Keratinocyte (primary cell): Measurements from ENCODE around the gene TCP1. TPM values are rescaled to one million over a fixed set of nuclear protein-coding genes. Genes with fewer than 3 reads are reported as not detected.
A peak's percentile ranks its signal among the peaks of the same experiment; 100 is the strongest.

Experiments
- DNase-seq: peaks from one replicate; pipeline ENCODE4 v3.0.0-alpha.2; 2011; ENCODE audit warnings: low read depth, missing footprints, low spot score
- FAIRE-seq: peaks from 2 replicates; lab custom pipeline; 2011; peaks lifted over from hg19 to GRCh38; lab: Jason Lieb, UNC
- H2AFZ ChIP-seq: 2 replicates; pipeline ENCODE4 v1.6.0; 2012; ENCODE audit warnings: low read length, control low read depth, inconsistent platforms; ENCODE audit not compliant: control insufficient read depth
- H3K27ac ChIP-seq: 2 replicates; pipeline ENCODE4 v1.5.1; 2011; ENCODE audit warnings: low read length; ENCODE audit not compliant: control insufficient read depth, insufficient read depth
- H3K27me3 ChIP-seq: 3 replicates; pipeline ENCODE4 v1.6.0; 2011; ENCODE audit warnings: low read length; ENCODE audit not compliant: control insufficient read depth, insufficient read depth; ENCODE audit errors: extremely low read depth
- H3K36me3 ChIP-seq, 2 experiments: 2 replicates in 1 of 2; 3 replicates in 1 of 2; pipeline ENCODE4 v1.5.1; 2011; ENCODE audit warnings: low read length in 2 of 2, mild to moderate bottlenecking in 1 of 2; ENCODE audit not compliant: control insufficient read depth in 2 of 2, insufficient read depth in 2 of 2; ENCODE audit errors: extremely low read depth in 1 of 2
- H3K4me1 ChIP-seq: 3 replicates; pipeline ENCODE4 v1.5.1; 2011; ENCODE audit warnings: low read length; ENCODE audit not compliant: control insufficient read depth, insufficient read depth; ENCODE audit errors: extremely low read depth
- H3K4me2 ChIP-seq: 3 replicates; pipeline ENCODE4 v1.6.0; 2011; ENCODE audit warnings: low read depth, low read length; ENCODE audit not compliant: control insufficient read depth, insufficient read depth; ENCODE audit errors: extremely low read depth
- H3K4me3 ChIP-seq, 3 experiments: fragments of 200-600 bp in 1 of 3; sonication (generic) in 1 of 3; 2 replicates in 2 of 3; 3 replicates in 1 of 3; pipeline ENCODE4 v1.5.1; 2011 to 2016; ENCODE audit warnings: low read length in 3 of 3, mild to moderate bottlenecking in 3 of 3, control low read depth in 2 of 3, inconsistent platforms in 1 of 3, low read depth in 1 of 3, mixed read lengths in 1 of 3, mixed run types in 1 of 3, moderate library complexity in 1 of 3; ENCODE audit not compliant: control insufficient read depth in 2 of 3, insufficient read depth in 2 of 3; ENCODE audit errors: extremely low read depth in 1 of 3
- H3K79me2 ChIP-seq: 2 replicates; pipeline ENCODE4 v1.6.0; 2012; ENCODE audit warnings: low read length; ENCODE audit not compliant: control insufficient read depth, insufficient read depth
- H3K9ac ChIP-seq: 3 replicates; pipeline ENCODE4 v1.6.0; 2011; ENCODE audit warnings: low read length; ENCODE audit not compliant: control insufficient read depth, insufficient read depth; ENCODE audit errors: extremely low read depth
- H3K9me1 ChIP-seq: 3 replicates; pipeline ENCODE4 v1.6.0; 2011; ENCODE audit warnings: low read length; ENCODE audit not compliant: control insufficient read depth, insufficient read depth; ENCODE audit errors: extremely low read depth
- H3K9me3 ChIP-seq: 2 replicates; pipeline ENCODE4 v1.5.1; 2012; ENCODE audit warnings: low read depth, low read length; ENCODE audit not compliant: control insufficient read depth
- H4K20me1 ChIP-seq: 3 replicates; pipeline ENCODE4 v1.6.0; 2011; ENCODE audit warnings: low read length; ENCODE audit not compliant: control insufficient read depth, insufficient read depth; ENCODE audit errors: extremely low read depth
- EZH2 ChIP-seq: IDR thresholded peaks from one replicate; pipeline ENCODE4 v1.6.1; 2012; ENCODE audit warnings: inconsistent platforms, mild to moderate bottlenecking, low read length, moderate library complexity
- dilution Hi-C: fragments of 300-500 bp; cut with MboI; formaldehyde crosslinking; loops from one replicate; pipeline ENCODE4 v1.7.0; 2020; ENCODE audit warnings: low sequenced_read_pairs; ENCODE audit not compliant: extremely low pct_ligation_motif_present
- polyA plus RNA-seq, 5 experiments: library from polyadenylated mRNA; depleted of rRNA in 3 of 5; stranded (reverse) in 3 of 5; stranded (forward) in 1 of 5; unstranded in 1 of 5; fragments of >200 nt; gene quantifications; 1 replicate in 1 of 5; 2 replicates in 3 of 5; 3 replicates in 1 of 5; pipeline versions ENCODE4 v1.2.1 to v1.2.3, GENCODE V29; 2011 to 2012; ENCODE audit warnings: missing spikeins in 2 of 5, low read depth in 1 of 5, low replicate concordance in 1 of 5
- TF ChIP-seq, protein P1 (sequence below), 3 experiments: IDR thresholded peaks in 1 of 3; conservative IDR thresholded peaks in 1 of 3; optimal IDR thresholded peaks in 1 of 3; 2 replicates in 2 of 3; 3 replicates in 1 of 3; pipeline versions ENCODE3 to v1.5.1; 2011; ENCODE audit warnings: low read length in 3 of 3, mild to moderate bottlenecking in 3 of 3, moderate library complexity in 2 of 3, control low read depth in 1 of 3, inconsistent platforms in 1 of 3; ENCODE audit not compliant: insufficient read depth in 2 of 3; ENCODE audit errors: extremely low read depth in 1 of 3

The TCP1 gene
- polyA plus RNA-seq, 1 donor (not counting 4 experiments of a cell fraction or from before 2014, with no cell fraction given) = 174 TPM

DNA sequence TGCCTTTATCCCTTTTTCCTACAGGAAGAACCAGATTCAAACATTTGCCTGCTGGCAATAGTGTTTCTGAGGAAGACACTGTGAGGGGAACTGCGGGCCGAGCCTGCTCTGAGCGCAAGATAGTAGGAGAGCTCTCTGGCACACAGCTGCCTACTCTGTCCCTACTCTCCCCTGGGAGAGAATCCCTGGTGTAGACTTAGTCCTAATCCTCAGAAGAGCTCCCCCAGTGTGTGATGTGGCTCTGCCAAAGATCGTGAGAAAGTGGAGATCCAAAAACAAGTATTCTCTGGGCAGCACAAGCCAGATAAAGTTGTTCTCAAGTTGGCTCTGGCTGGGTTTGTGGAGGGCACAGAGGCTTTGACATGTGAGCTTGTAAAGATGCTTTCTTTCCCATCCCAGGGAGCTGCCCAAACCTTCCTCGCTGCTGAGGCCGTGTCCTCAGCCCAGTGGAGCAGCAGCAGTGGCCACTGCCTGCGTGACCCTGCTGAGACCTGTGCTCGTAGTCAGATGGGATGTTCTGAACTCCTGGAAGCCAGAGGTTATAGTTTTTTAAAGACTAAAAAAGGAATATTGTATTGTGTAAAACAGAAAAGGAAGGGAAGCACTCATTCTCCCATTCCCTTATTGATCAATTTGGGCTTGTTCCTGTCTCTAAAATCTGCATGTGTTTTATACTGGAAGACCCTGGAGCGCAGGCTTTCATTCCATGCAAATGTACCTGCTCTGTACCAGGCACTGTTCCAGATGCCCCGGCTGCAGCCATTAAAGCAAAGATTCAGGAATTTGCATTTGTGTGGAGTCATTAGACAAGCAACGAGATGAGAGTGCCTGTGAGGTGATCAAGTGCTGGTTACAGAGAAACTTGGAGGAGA is 41.3 kb upstream of the TCP1 start:
- no peak overlapping the region for H3K9ac ChIP-seq
- FAIRE-seq (no peak), DNase-seq (no peak)
- no peaks in the 10 kb centered on the region for H3K9me3 ChIP-seq
- H3K4me3 ChIP-seq = no peak overlapping the region
- H3K27me3 ChIP-seq = no peaks in the 10 kb centered on the region
- H3K79me2 ChIP-seq = no peaks in the 10 kb centered on the region
- H3K27ac ChIP-seq = no peak overlapping the region
- H3K9me1 ChIP-seq = no peaks in the 10 kb centered on the region
- no peak overlapping the region for H3K4me2 ChIP-seq
- H3K4me1 ChIP-seq = peaks cover 7% of the 10 kb centered on the region
- dilution Hi-C loops = no loop called here
- H3K36me3 ChIP-seq = no peaks in the 10 kb centered on the region
- no peak overlapping the region for H2AFZ ChIP-seq
- TF ChIP-seq, protein P1, sequence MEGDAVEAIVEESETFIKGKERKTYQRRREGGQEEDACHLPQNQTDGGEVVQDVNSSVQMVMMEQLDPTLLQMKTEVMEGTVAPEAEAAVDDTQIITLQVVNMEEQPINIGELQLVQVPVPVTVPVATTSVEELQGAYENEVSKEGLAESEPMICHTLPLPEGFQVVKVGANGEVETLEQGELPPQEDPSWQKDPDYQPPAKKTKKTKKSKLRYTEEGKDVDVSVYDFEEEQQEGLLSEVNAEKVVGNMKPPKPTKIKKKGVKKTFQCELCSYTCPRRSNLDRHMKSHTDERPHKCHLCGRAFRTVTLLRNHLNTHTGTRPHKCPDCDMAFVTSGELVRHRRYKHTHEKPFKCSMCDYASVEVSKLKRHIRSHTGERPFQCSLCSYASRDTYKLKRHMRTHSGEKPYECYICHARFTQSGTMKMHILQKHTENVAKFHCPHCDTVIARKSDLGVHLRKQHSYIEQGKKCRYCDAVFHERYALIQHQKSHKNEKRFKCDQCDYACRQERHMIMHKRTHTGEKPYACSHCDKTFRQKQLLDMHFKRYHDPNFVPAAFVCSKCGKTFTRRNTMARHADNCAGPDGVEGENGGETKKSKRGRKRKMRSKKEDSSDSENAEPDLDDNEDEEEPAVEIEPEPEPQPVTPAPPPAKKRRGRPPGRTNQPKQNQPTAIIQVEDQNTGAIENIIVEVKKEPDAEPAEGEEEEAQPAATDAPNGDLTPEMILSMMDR (optimal IDR thresholded peaks at IDR 0.05 in 1 of 3, IDR thresholded peaks at IDR 0.05 in 1 of 3, conservative IDR thresholded peaks at IDR 0.05 in 1 of 3; ENCODE audit: extremely low read depth in 1 of 3, insufficient read depth in 2 of 3, low read length in 3 of 3) = no peak
- TF ChIP-seq EZH2 = no peak
- H4K20me1 ChIP-seq = no peaks in the 10 kb centered on the region

DNA sequence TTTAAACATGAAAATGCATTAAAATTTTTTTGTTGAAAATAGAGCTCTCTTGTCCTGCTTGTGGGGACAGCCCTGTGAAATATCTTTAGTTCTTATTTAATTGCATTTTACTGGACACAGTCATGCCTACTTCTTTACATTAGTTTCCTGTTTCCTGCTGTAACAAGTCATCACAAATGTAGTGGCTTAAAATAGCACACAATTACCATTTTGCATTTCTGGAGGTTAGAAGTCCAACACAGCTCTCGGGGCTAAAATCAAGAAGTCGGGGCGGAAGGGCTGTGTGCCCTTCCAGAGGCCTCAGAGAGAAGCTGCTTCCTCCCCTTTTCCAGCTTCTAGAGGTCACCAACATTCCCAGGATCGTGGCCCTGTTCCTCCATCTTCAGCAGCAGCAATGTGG is 40.1 kb upstream of the TCP1 start:
- Histone ChIP-seq H3K27me3 (no peaks in the 10 kb centered on the region), H3K27ac (no peak overlapping the region), H3K9me1 (no peaks in the 10 kb centered on the region), H3K79me2 (no peaks in the 10 kb centered on the region), H3K36me3 (no peaks in the 10 kb centered on the region), H2AFZ (peak overlapping the region; percentile 27), H3K9me3 (no peaks in the 10 kb centered on the region), H3K9ac (no peak overlapping the region), H3K4me1 (peaks cover 7% of the 10 kb centered on the region), H4K20me1 (no peaks in the 10 kb centered on the region), H3K4me3 (no peak overlapping the region), H3K4me2 (peak overlapping the region; percentile 0)
- DNase-seq = no peak
- peak; percentile 49 for FAIRE-seq
- TF ChIP-seq, protein P1 (optimal IDR thresholded peaks at IDR 0.05 in 1 of 3, IDR thresholded peaks at IDR 0.05 in 1 of 3, conservative IDR thresholded peaks at IDR 0.05 in 1 of 3; ENCODE audit: extremely low read depth in 1 of 3, insufficient read depth in 2 of 3, low read length in 3 of 3) = no peak
- TF ChIP-seq EZH2 = no peak
- dilution Hi-C loops = no loop called here
